IMR-90 (cell line): ENCODE results near the gene ZNF503. TPM values are rescaled to one million over a fixed set of nuclear protein-coding genes. Genes with fewer than 3 reads are reported as not detected.
A peak's percentile ranks its signal among the peaks of the same experiment; 100 is the strongest.
"Not testable (repeated sequence)": the region's sequence is repeated elsewhere in the genome, so short reads cannot be mapped to it uniquely, and the experiment has no call there.

ENCODE experiments used
- ATAC-seq: fragments of 200-7000 bp; cut with Tn5 transposase; 2 replicates; pipeline ENCODE4 v1.9.1; 2020; ENCODE audit warnings: low read depth, mild to moderate bottlenecking, moderate library complexity
- BruUV-seq: library from RNA; stranded (reverse); fragments of 400-500 nt; replicated peaks from 2 replicates; lab custom pipeline; 2021; lab: Mats Ljungman, UMichigan
- CTCF ChIA-PET: fragments of 300-600 bp; formaldehyde crosslinking; extraction: SDS; loops from one replicate; lab custom pipeline; 2021; ENCODE audit warnings: antibody characterized with exemption; lab: Yijun Ruan, JAX
- POLR2A ChIA-PET: fragments of 300-600 bp; sonication (Branson Sonifier 250); formaldehyde crosslinking; loops from one replicate; lab custom pipeline; 2022; ENCODE audit warnings: antibody characterized with exemption; ENCODE audit not compliant: unreplicated experiment; lab: Charles Lee
- DNase-seq: peaks from one replicate; pipeline ENCODE4 v3.0.0; 2013
- H2AFZ ChIP-seq: replicated peaks from 2 replicates; pipeline ENCODE3; 2013; ENCODE audit warnings: low read length, mild to moderate bottlenecking; ENCODE audit not compliant: poor library complexity
- H2AK5ac ChIP-seq: 2 replicates; pipeline ENCODE4 v1.6.1; 2013; ENCODE audit warnings: low read depth, low read length, inconsistent platforms
- H2AK9ac ChIP-seq: replicated peaks from 2 replicates; pipeline ENCODE3; 2013; ENCODE audit warnings: mild to moderate bottlenecking, low read depth, low read length, moderate library complexity; ENCODE audit not compliant: poor library complexity
- H2BK120ac ChIP-seq: 2 replicates; pipeline ENCODE4 v1.6.1; 2013; ENCODE audit warnings: low read depth, low read length, inconsistent platforms
- H2BK15ac ChIP-seq: 3 replicates; pipeline ENCODE4 v1.6.1; 2013; ENCODE audit warnings: low read depth, low read length, inconsistent platforms
- H2BK20ac ChIP-seq: 2 replicates; pipeline ENCODE4 v1.6.1; 2013; ENCODE audit warnings: low read depth, mild to moderate bottlenecking, inconsistent platforms, low read length, moderate library complexity
- H2BK5ac ChIP-seq: 2 replicates; pipeline ENCODE4 v1.6.1; 2013; ENCODE audit warnings: mild to moderate bottlenecking, low read depth, low read length, inconsistent platforms; ENCODE audit not compliant: poor library complexity, severe bottlenecking
- H3K14ac ChIP-seq: replicated peaks from 2 replicates; pipeline ENCODE4 v1.6.1; 2013; ENCODE audit warnings: low read depth, low read length, inconsistent platforms
- H3K18ac ChIP-seq: 2 replicates; pipeline ENCODE4 v1.6.1; 2013; ENCODE audit warnings: low read depth, low read length, control low read depth
- H3K23ac ChIP-seq: 2 replicates; pipeline ENCODE4 v1.6.1; 2013; ENCODE audit warnings: low read depth, low read length, inconsistent platforms
- H3K27ac ChIP-seq: 2 replicates; pipeline ENCODE4 v1.5.1; 2013; ENCODE audit warnings: mild to moderate bottlenecking, control low read depth, low read length; ENCODE audit not compliant: insufficient read depth
- H3K27me3 ChIP-seq: 2 replicates; pipeline ENCODE4 v1.6.1; 2013; ENCODE audit warnings: low read length; ENCODE audit not compliant: control insufficient read depth, insufficient read depth
- H3K36me3 ChIP-seq: 2 replicates; pipeline ENCODE4 v1.6.1; 2013; ENCODE audit warnings: low read length, mixed read lengths; ENCODE audit not compliant: control insufficient read depth, insufficient read depth
- H3K4ac ChIP-seq: 2 replicates; pipeline ENCODE4 v1.6.1; 2013; ENCODE audit warnings: low read depth, low read length, inconsistent platforms
- H3K4me1 ChIP-seq: 2 replicates; pipeline ENCODE4 v1.6.1; 2013; ENCODE audit warnings: low read length, mixed read lengths; ENCODE audit not compliant: control insufficient read depth, insufficient read depth
- H3K4me2 ChIP-seq: 2 replicates; pipeline ENCODE4 v1.6.1; 2013; ENCODE audit warnings: low read depth, mild to moderate bottlenecking, control low read depth, low read length, moderate library complexity
- H3K4me3 ChIP-seq: 2 replicates; pipeline ENCODE4 v1.5.1; 2013; ENCODE audit warnings: low read depth, mild to moderate bottlenecking, control low read depth, low read length, moderate library complexity; ENCODE audit not compliant: insufficient read depth
- H3K56ac ChIP-seq: 2 replicates; pipeline ENCODE4 v1.6.1; 2013; ENCODE audit warnings: low read length, inconsistent platforms; ENCODE audit not compliant: insufficient read depth; ENCODE audit errors: extremely low read depth
- H3K79me1 ChIP-seq, 2 experiments: 2 replicates each; pipeline ENCODE4 v1.6.1; 2013; ENCODE audit warnings: low read length in 2 of 2, inconsistent platforms in 1 of 2, low read depth in 1 of 2
- H3K9ac ChIP-seq: 2 replicates; pipeline ENCODE4 v1.6.1; 2013; ENCODE audit warnings: low read depth, low read length, control low read depth
- H3K9me1 ChIP-seq: 2 replicates; pipeline ENCODE4 v1.6.1; 2013; ENCODE audit warnings: low read length, inconsistent platforms; ENCODE audit not compliant: insufficient read depth
- H3K9me3 ChIP-seq: 2 replicates; pipeline ENCODE4 v1.6.1; 2013; ENCODE audit warnings: low read length; ENCODE audit not compliant: control insufficient read depth, insufficient read depth
- H4K20me1 ChIP-seq: 2 replicates; pipeline ENCODE4 v1.6.1; 2013; ENCODE audit warnings: low read length, inconsistent platforms; ENCODE audit not compliant: insufficient read depth
- H4K5ac ChIP-seq: 2 replicates; pipeline ENCODE4 v1.6.1; 2013; ENCODE audit warnings: mild to moderate bottlenecking, low read depth, low read length, control low read depth
- H4K8ac ChIP-seq, 2 experiments: 2 replicates each; pipeline ENCODE4 v1.6.1; 2013; ENCODE audit warnings: low read depth in 2 of 2, low read length in 2 of 2, control low read depth in 1 of 2, inconsistent platforms in 1 of 2
- H4K91ac ChIP-seq: 2 replicates; pipeline ENCODE4 v1.6.1; 2013; ENCODE audit warnings: low read depth, low read length, inconsistent platforms; ENCODE audit not compliant: insufficient read depth
- BHLHE40 ChIP-seq: fragments of 150-350 bp; IDR thresholded peaks from 2 replicates; pipeline ENCODE4 v1.6.1; 2016; ENCODE audit warnings: mild to moderate bottlenecking, low read depth, low read length
- MAFK ChIP-seq: IDR thresholded peaks from 2 replicates; pipeline ENCODE4 v1.6.1; 2012; ENCODE audit warnings: low read depth, low read length, improper control_type of control experiment
- WGBS, 2 experiments: methylation state at CpG; one replicate each; pipeline versions ENCODE4 v1.1.5 to v1.1.7; 2013; ENCODE audit warnings: missing lambda C conversion rate in 2 of 2; ENCODE audit not compliant: insufficient read length in 1 of 2; ENCODE audit errors: extremely low coverage in 2 of 2; 5-methylcytosine and 5-hydroxymethylcytosine counted together
- dilution Hi-C: fragments of 300-500 bp; cut with HindIII; formaldehyde crosslinking; loops from one replicate; pipeline ENCODE4 v1.14.3; 2018; ENCODE audit warnings: low sequenced_read_pairs; ENCODE audit not compliant: unreplicated experiment
- in situ Hi-C: fragments of 300-500 bp; cut with MboI; formaldehyde crosslinking; loops from 3 replicates; pipeline ENCODE4 v1.14.3; 2019; ENCODE audit warnings: low sequenced_read_pairs, inconsistent platforms, mixed read lengths
- intact Hi-C: fragments of 100-400 bp; cut with micrococcal nuclease; formaldehyde crosslinking; loops from 2 replicates; pipeline ENCODE4 v1.10.0; 2022
- polyA plus RNA-seq, 3 experiments: library from polyadenylated mRNA; depleted of rRNA; stranded (reverse); fragments of >200 nt; gene quantifications; 2 replicates each; pipeline ENCODE4 v1.2.3, GENCODE V29; 2012; ENCODE audit warnings: low replicate concordance in 1 of 3
- total RNA-seq: library from RNA; depleted of rRNA; stranded (reverse); fragments of >200 nt; gene quantifications from 2 replicates; pipeline ENCODE4 v1.2.3, GENCODE V29; 2012
- TF ChIP-seq, protein P1 (sequence below): fragments of 150-350 bp; IDR thresholded peaks from 2 replicates; pipeline ENCODE4 v1.6.1; 2017; ENCODE audit warnings: mild to moderate bottlenecking, antibody characterized with exemption, low read length, low read depth

Gene ZNF503
- total and polyA plus RNA-seq, 2 of the 4 experiments (the other 2 are of a cell fraction) = 0.36 to 5.8 TPM

DNA sequence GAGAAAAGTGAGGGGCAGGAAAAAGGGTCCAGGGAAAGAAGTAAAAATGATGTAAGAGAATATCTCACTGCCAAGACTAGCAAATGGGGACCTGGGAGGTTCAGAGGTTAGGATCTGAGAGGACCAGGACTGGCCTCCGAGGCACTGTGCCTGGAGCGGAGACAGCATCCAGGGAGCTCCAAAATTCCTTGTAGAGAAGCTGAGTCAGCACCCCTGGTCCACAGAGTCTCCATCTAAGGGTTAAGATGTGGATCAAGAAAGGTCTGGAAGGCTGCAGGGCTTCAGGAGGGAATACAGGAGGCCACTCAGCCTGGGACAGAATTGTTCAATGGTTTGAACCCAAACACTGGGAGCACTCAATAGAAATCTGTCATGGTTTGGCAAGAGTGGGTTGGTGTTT, 30.6 kb downstream of the ZNF503 start:
- H3K36me3 ChIP-seq = no peaks in the 10 kb centered on the region
- no TSS peak for BruUV-seq
- in situ Hi-C loops = no loop called here
- dilution Hi-C loops = no loop called here
- no peak overlapping the region for H3K4me2 ChIP-seq
- no peak overlapping the region for H2BK5ac ChIP-seq
- H2BK120ac ChIP-seq = no peak overlapping the region
- H2BK15ac ChIP-seq = no peak overlapping the region
- no peaks in the 10 kb centered on the region for H3K4me1 ChIP-seq
- no peak overlapping the region for H3K9ac ChIP-seq
- H3K56ac ChIP-seq = no peak overlapping the region
- no peak overlapping the region for H3K14ac ChIP-seq
- no peak overlapping the region for H4K8ac ChIP-seq
- no peak overlapping the region for H3K23ac ChIP-seq
- no peak overlapping the region for H2AFZ ChIP-seq
- no peak for ATAC-seq
- no peak overlapping the region for H4K5ac ChIP-seq
- H2BK20ac ChIP-seq = no peak overlapping the region
- intact Hi-C loops = no loop called here
- peaks cover 3% of the 10 kb centered on the region; the same call in 1 of the 2 replicates for H3K9me3 ChIP-seq
- no peak overlapping the region for H3K4me3 ChIP-seq
- DNase-seq = no peak
- no peak overlapping the region for H3K18ac ChIP-seq
- no peak overlapping the region for H4K91ac ChIP-seq
- no peak overlapping the region for H3K27ac ChIP-seq
- no peak overlapping the region for H2AK5ac ChIP-seq
- H3K27me3 ChIP-seq = peaks cover 28% of the 10 kb centered on the region
- POLR2A ChIA-PET = interaction anchor here (0.6 kb wide), 1 partner anchor 23 kb away, joined by 4 read pairs; no protein-coding TSS in a partner anchor
- H4K20me1 ChIP-seq = no peaks in the 10 kb centered on the region
- H3K4ac ChIP-seq = no peak overlapping the region
- no peak overlapping the region for H2AK9ac ChIP-seq
- CTCF ChIA-PET = interaction anchor here (0.7 kb wide), 1 partner anchor 14 kb away, joined by 3 read pairs; no protein-coding TSS in a partner anchor
- WGBS, 2 experiments = no CpG with 5 or more reads among the region's 2 CpGs
- no peaks in the 10 kb centered on the region; the same call in 1 of the 2 replicates for H3K9me1 ChIP-seq
- no peaks in the 10 kb centered on the region for H3K79me1 ChIP-seq
- TF ChIP-seq BHLHE40 = no peak
- peak; percentile 62 for TF ChIP-seq MAFK
- TF ChIP-seq, protein P1, sequence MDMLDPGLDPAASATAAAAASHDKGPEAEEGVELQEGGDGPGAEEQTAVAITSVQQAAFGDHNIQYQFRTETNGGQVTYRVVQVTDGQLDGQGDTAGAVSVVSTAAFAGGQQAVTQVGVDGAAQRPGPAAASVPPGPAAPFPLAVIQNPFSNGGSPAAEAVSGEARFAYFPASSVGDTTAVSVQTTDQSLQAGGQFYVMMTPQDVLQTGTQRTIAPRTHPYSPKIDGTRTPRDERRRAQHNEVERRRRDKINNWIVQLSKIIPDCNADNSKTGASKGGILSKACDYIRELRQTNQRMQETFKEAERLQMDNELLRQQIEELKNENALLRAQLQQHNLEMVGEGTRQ = no peak

DNA sequence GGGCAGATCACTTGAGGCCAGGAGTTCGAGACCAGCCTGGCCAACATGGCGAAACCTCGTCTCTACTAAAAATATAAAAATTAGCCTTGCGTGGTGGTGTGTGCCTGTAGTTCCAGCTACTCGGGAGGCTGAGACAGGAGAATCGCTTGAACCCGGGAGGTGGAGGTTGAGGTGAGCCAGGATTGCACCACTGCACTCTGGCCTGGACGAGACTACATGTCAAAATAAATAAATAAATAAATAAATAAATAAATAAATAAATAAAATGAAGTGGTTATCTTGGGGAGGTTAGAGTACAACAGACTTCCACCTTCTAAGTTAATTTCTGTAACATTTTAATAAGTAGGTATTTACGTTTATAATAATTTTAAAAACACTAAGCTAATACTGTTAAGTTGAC, 31.7 kb downstream of the ZNF503 start:
- H4K20me1 ChIP-seq = not testable (repeated sequence)

More for the DNA sequence above, 31.7 kb downstream of the ZNF503 start:
- ATAC-seq, intact Hi-C loops, H2BK5ac ChIP-seq, dilution Hi-C loops, H3K4me1 ChIP-seq, H3K14ac ChIP-seq, H2BK120ac ChIP-seq, BruUV-seq, CTCF ChIA-PET, H2BK20ac ChIP-seq, H3K9me3 ChIP-seq, H3K9me1 ChIP-seq, H3K4me3 ChIP-seq, H3K4ac ChIP-seq, H4K91ac ChIP-seq, H2AK9ac ChIP-seq, H4K8ac ChIP-seq, H3K4me2 ChIP-seq, H3K27ac ChIP-seq, DNase-seq, H2AK5ac ChIP-seq, POLR2A ChIA-PET, H3K56ac ChIP-seq, H3K79me1 ChIP-seq, H4K5ac ChIP-seq, H2AFZ ChIP-seq, H3K18ac ChIP-seq, H3K36me3 ChIP-seq, H2BK15ac ChIP-seq, H3K23ac ChIP-seq, in situ Hi-C loops, H3K9ac ChIP-seq: not testable (repeated sequence)
- peaks cover 28% of the 10 kb centered on the region for H3K27me3 ChIP-seq
- WGBS, 2 experiments = no CpG with 5 or more reads among the region's 9 CpGs
